Diencephalon (tissue), 1 donor: Measurements from ENCODE around the gene CNRIP1. TPM values are rescaled to one million over a fixed set of nuclear protein-coding genes. Genes with fewer than 3 reads are reported as not detected.

Experiments used
- total RNA-seq: library from RNA; depleted of rRNA; stranded (reverse); fragments of >200 nt; gene quantifications from one replicate; pipeline ENCODE4 v1.2.3, GENCODE V29; 2014

The CNRIP1 gene, protein sequence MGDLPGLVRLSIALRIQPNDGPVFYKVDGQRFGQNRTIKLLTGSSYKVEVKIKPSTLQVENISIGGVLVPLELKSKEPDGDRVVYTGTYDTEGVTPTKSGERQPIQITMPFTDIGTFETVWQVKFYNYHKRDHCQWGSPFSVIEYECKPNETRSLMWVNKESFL
- 80.5 TPM for total RNA-seq

DNA sequence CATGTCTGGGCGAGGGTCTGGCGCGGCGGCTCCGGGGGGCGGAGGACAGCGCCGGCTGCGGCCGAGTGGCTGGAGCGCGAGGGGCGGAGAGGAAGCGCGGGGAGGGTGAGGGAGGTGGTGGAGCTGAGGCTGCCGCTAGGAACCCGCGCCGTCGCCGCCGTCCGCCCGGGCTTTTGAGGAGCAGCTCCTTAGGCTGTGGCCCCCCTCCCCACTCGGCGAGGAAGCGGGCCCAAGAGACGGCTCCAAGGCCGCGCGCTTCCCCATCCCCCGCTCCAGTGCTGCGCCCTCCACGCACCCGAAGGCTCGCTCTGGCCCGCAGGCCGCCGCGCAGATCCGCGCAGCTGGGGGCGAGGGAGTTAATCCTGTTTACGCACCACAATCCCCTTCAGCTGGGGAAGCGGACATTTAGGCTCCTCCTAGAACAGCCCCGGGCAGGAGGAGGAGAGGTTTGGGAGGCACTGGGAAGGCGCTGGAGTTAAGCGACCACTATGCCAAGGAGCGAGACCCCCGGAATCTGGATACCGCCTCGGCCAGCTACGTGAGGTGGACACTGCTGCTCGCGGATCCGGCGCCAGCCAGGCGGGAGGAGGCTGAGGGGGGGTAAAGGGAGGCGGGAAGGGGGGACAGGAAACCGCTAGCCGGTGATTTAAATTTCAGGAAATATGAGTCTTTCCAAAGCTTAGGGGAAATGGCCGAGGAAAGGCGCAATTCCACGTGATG, at the start of gene CNRIP1:
CNRIP1 (minus strand) TSS at position 552 of the 720 bp plus-strand sequence; CDS start at position 3, 549 bp downstream.

DNA sequence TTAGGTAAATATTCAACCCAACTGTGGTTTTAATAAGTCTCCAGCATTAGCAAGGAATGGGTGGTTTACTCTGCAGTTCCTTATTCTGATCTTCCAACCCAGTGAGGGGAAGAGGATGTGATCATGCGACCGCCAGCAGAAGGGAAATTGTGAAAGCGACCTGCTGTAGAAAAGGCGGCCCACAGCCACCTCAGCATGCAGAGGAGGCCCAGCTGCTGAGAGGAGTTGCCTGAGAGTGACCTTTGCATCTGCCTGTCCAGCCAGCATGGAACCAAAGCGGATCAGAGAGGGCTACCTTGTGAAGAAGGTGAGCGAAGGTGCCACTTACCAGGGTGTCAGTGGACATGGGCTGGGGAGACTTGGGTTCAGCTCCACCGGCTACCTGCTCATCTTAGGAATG, 45.3 kb upstream of the CNRIP1 start, which contains the start of gene PLEK:
PLEK (plus strand) TSS at position 196 of the 400 bp plus-strand sequence; CDS start at position 266, 70 bp downstream.

DNA sequence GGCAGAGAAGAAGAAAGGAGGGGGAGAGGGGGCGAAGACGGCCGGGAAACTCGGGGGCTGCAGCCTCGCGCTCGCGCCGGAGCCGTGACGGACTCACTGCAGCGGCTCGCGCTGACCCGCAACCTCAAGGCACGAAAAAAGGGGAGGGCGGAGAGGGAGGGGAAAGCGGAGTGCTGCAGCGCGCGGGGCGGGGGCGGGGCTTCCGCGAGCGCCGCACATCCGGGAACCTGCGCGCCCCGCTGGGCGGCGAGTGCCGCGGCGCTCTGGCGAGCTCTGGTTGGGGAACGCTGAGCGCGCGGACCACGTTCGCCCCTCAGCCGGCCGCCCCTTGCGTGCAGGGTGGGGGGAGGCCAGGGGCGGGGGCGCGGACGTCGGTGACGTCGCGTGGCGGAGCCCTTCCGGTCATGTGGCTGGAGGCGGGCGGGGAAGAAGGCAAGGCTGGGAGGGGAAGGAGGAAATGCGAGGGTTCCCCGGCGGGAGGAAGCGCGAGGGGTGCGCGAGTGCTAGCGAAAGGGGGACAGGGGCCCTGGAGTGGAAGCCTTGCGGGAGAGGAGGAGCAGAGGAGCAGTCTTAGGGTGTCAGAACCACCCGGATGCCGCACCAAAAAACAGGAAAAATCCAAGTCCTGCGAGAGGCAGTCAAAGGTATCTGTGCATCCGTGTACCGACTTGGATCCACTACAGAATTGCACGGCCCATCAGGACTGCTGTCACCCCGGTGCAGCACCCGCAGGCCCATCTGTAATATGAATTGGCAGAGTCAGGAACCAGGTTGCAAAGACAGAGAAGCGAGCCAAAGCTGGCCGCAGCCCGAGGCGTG, 67.1 kb downstream of the CNRIP1 start, which contains the start of gene PPP3R1:
PPP3R1 (minus strand) TSS at position 133 of the 819 bp plus-strand sequence. CDS start 405 bp downstream, outside the sequence.

Other genes with a start within 250 kb of the CNRIP1 start
- 13.4 TPM for gene PNO1, start 162.1 kb downstream of the CNRIP1 start, total RNA-seq
- 102 TPM for gene PPP3R1, start 67.4 kb downstream of the CNRIP1 start, total RNA-seq
- gene PLEK, start 45.3 kb upstream of the CNRIP1 start, total RNA-seq = 3.7 TPM
- gene FBXO48, start 147.3 kb upstream of the CNRIP1 start, total RNA-seq = 1.4 TPM
- 17.8 TPM for gene APLF, start 147.6 kb upstream of the CNRIP1 start, total RNA-seq